Colonic mucosa (tissue), 4 donors: Measurements from ENCODE around the gene DRAM1. TPM values are rescaled to one million over a fixed set of nuclear protein-coding genes. Genes with fewer than 3 reads are reported as not detected.

Source experiments
- DNase-seq: peaks from one replicate; pipeline ENCODE4 v3.0.0-alpha.2; 2020
- H3K27ac ChIP-seq: fragments of 200-600 bp; one replicate; pipeline ENCODE4 v1.8.0; 2021
- H3K27me3 ChIP-seq: fragments of 200-600 bp; one replicate; pipeline ENCODE4 v1.8.0; 2021
- H3K36me3 ChIP-seq: fragments of 200-600 bp; one replicate; pipeline ENCODE4 v1.8.0; 2021
- H3K4me1 ChIP-seq: fragments of 200-600 bp; one replicate; pipeline ENCODE4 v1.8.0; 2021; ENCODE audit warnings: mild to moderate bottlenecking
- H3K4me3 ChIP-seq: fragments of 200-600 bp; one replicate; pipeline ENCODE4 v1.8.0; 2021
- H3K9ac ChIP-seq, 2 donors: one replicate each; pipeline ENCODE4 v1.7.0; 2013; ENCODE audit warnings: control low read depth in 2 of 2, low read depth in 2 of 2, low read length in 2 of 2
- H3K9me3 ChIP-seq: fragments of 200-600 bp; one replicate; pipeline ENCODE4 v1.8.0; 2021
- CTCF ChIP-seq: fragments of 200-600 bp; IDR thresholded peaks from one replicate; pipeline ENCODE4 v1.8.0; 2022; ENCODE audit warnings: antibody characterized with exemption, mild to moderate bottlenecking
- intact Hi-C: fragments of 100-400 bp; cut with DNase I; formaldehyde crosslinking; loops from one replicate; pipeline ENCODE4 v1.14.1; 2022
- total RNA-seq, 2 donors: library from RNA; stranded (reverse); fragmentation: NEBNext Ultra II Directional in 1 of 2; extraction: Animal tissue kit (Norgen Biotek cat#: 25700) in 1 of 2; gene quantifications; one replicate each; pipeline ENCODE4 v1.2.1, GENCODE V29; 2021
- donor health status: healthy.
- donor health status: DM: no; HTN: no; CAD: no.
- donor health status: DM: no; HTN: no; CAD: no.

The DRAM1 gene
- total RNA-seq, 2 donors from 2014 or later: 4.0 to 10.0 TPM

GRCh38 chr12:101925935-101926334, 48.6 kb downstream of the DRAM1 start:
- Histone ChIP-seq H3K36me3 (no peaks in the 10 kb centered on the region), H3K27me3 (no peaks in the 10 kb centered on the region), H3K4me3 (no peak overlapping the region), H3K27ac (peak overlapping the region; percentile 18), H3K4me1 (no peaks in the 10 kb centered on the region), H3K9me3 (no peaks in the 10 kb centered on the region), H3K9ac (no peak overlapping the region)
- no peak for DNase-seq
- TF ChIP-seq CTCF: no peak
- intact Hi-C loops: no loop called here

GRCh38 chr12:101927036-101927435, 49.7 kb downstream of the DRAM1 start:
- TF ChIP-seq CTCF: no peak
- intact Hi-C loops: no loop called here
- H3K4me1 ChIP-seq: no peaks in the 10 kb centered on the region
- H3K9me3 ChIP-seq: no peaks in the 10 kb centered on the region
- H3K9ac ChIP-seq: no peak overlapping the region
- H3K27me3 ChIP-seq: no peaks in the 10 kb centered on the region
- no peak overlapping the region for H3K27ac ChIP-seq
- H3K4me3 ChIP-seq: no peak overlapping the region
- no peak for DNase-seq
- H3K36me3 ChIP-seq: no peaks in the 10 kb centered on the region

- no peak overlapping the region for H3K9ac ChIP-seq
- H3K4me1 ChIP-seq: no peaks in the 10 kb centered on the region
- no peak overlapping the region for H3K27ac ChIP-seq
- H3K4me3 ChIP-seq: no peak overlapping the region
- no peaks in the 10 kb centered on the region for H3K36me3 ChIP-seq
- no peaks in the 10 kb centered on the region for H3K9me3 ChIP-seq
- H3K27me3 ChIP-seq: no peaks in the 10 kb centered on the region
- DNase-seq: no peak
- intact Hi-C loops: no loop called here
- TF ChIP-seq CTCF: no peak
Observed at GRCh38 chr12:101927999-101928398, 50.6 kb downstream of the DRAM1 start.

- no peak overlapping the region for H3K4me3 ChIP-seq
- H3K36me3 ChIP-seq: no peaks in the 10 kb centered on the region
- TF ChIP-seq CTCF: no peak
- no peaks in the 10 kb centered on the region for H3K4me1 ChIP-seq
- H3K9ac ChIP-seq: no peak overlapping the region
- no peak overlapping the region for H3K27ac ChIP-seq
- DNase-seq: no peak
- no peaks in the 10 kb centered on the region for H3K27me3 ChIP-seq
- intact Hi-C loops: no loop called here
- H3K9me3 ChIP-seq: no peaks in the 10 kb centered on the region
Observed at GRCh38 chr12:101928556-101928955, 51.2 kb downstream of the DRAM1 start.

- no peaks in the 10 kb centered on the region for H3K4me1 ChIP-seq
Observed at GRCh38 chr12:101929365-101930041, 52.1 kb downstream of the DRAM1 start.

More at GRCh38 chr12:101929365-101930041, 52.1 kb downstream of the DRAM1 start:
- Histone ChIP-seq H3K4me3 (no peak overlapping the region), H3K36me3 (no peaks in the 10 kb centered on the region), H3K27ac (no peak overlapping the region), H3K27me3 (no peaks in the 10 kb centered on the region), H3K9me3 (no peaks in the 10 kb centered on the region), H3K9ac (no peak overlapping the region)
- intact Hi-C loops: loop anchor here (10.0 kb wide), 1 partner anchor 775 kb away; no protein-coding TSS in a partner anchor
- TF ChIP-seq CTCF: no peak
- no peak for DNase-seq
